ENCODE data around the gene GOLGA8J.
"Not testable (repeated sequence)": the region's sequence is repeated elsewhere in the genome, so short reads cannot be mapped to it uniquely, and the experiment has no call there.

Gene GOLGA8J

GRCh38 chr15:30073915-30074314 is 8.8 kb upstream of the GOLGA8J start:
- no peak for DNase-seq (ENCODE audit: low spot score)

GRCh38 chr15:30080816-30081215 is 1.9 kb upstream of the GOLGA8J start:
- peak; percentile 19 for DNase-seq (ENCODE audit: low spot score)

- not testable (repeated sequence) for DNase-seq (ENCODE audit: low spot score)
Measured at GRCh38 chr15:30097827-30098226, 15.1 kb downstream of the GOLGA8J start.

GRCh38 chr15:30102890-30103289 is 20.1 kb downstream of the GOLGA8J start:
- not testable (repeated sequence) for DNase-seq (ENCODE audit: low spot score)

- DNase-seq (ENCODE audit: low spot score), result not testable (repeated sequence)
Measured at GRCh38 chr15:30103941-30104507, 21.3 kb downstream of the GOLGA8J start.

- not testable (repeated sequence) for DNase-seq (ENCODE audit: low spot score)
Measured at GRCh38 chr15:30110591-30110990, 27.8 kb downstream of the GOLGA8J start.

- DNase-seq (ENCODE audit: low spot score), result not testable (repeated sequence)
Measured at GRCh38 chr15:30130066-30130465, 47.3 kb downstream of the GOLGA8J start.

GRCh38 chr15:30134751-30135150 is 52.0 kb downstream of the GOLGA8J start, which contains the start of gene GOLGA8T:
Gene GOLGA8T (plus strand): TSS chr15:30135051. CDS start chr15:30135149, 98 bp downstream.
- DNase-seq (ENCODE audit: low spot score), result not testable (repeated sequence)
